OCI-LY7 (cell line): Measurements from ENCODE around the gene SV2C.

ENCODE experiments used
- EZH2phosphoT487 ChIP-seq: fragments of 200-600 bp; sonication (generic); IDR thresholded peaks from 2 replicates; pipeline ENCODE4 v1.6.1; 2018; ENCODE audit warnings: low read depth, borderline replicate concordance, mild to moderate bottlenecking, mixed run types, antibody characterized with exemption, low read length, moderate library complexity, mixed read lengths
- TF ChIP-seq, protein P1 (sequence below): fragments of 200-600 bp; sonication (generic); conservative IDR thresholded peaks from 2 replicates; pipeline ENCODE4 v1.5.1; 2014; ENCODE audit warnings: mild to moderate bottlenecking, antibody characterized with exemption, low read length, moderate library complexity, mixed read lengths

DNA sequence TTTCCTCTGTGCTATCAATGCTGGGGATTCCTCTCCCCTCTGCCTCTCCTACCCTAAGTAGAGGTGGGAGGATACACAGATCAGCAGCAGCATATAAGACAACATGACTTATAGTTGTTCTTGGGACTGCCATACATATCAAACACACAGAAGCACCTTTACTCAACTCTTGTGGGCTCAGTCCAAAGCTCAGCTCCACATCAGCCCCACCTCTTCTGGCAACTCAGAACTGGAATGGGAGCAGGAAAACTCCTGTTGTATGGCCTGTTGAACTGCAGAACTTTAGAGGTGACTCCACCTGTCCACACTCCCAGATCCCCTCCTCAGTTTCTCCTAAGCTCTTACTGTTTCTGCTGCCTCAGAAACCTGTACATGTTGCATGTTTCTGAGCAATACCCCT lies 127.8 kb downstream of the SV2C start:
- TF ChIP-seq, protein P1, sequence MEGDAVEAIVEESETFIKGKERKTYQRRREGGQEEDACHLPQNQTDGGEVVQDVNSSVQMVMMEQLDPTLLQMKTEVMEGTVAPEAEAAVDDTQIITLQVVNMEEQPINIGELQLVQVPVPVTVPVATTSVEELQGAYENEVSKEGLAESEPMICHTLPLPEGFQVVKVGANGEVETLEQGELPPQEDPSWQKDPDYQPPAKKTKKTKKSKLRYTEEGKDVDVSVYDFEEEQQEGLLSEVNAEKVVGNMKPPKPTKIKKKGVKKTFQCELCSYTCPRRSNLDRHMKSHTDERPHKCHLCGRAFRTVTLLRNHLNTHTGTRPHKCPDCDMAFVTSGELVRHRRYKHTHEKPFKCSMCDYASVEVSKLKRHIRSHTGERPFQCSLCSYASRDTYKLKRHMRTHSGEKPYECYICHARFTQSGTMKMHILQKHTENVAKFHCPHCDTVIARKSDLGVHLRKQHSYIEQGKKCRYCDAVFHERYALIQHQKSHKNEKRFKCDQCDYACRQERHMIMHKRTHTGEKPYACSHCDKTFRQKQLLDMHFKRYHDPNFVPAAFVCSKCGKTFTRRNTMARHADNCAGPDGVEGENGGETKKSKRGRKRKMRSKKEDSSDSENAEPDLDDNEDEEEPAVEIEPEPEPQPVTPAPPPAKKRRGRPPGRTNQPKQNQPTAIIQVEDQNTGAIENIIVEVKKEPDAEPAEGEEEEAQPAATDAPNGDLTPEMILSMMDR, result no peak
- no peak for TF ChIP-seq EZH2phosphoT487
